ENCODE measurements around the gene BRAP.
"Not testable (repeated sequence)": the region's sequence is repeated elsewhere in the genome, so short reads cannot be mapped to it uniquely, and the experiment has no call there.

The BRAP gene

DNA sequence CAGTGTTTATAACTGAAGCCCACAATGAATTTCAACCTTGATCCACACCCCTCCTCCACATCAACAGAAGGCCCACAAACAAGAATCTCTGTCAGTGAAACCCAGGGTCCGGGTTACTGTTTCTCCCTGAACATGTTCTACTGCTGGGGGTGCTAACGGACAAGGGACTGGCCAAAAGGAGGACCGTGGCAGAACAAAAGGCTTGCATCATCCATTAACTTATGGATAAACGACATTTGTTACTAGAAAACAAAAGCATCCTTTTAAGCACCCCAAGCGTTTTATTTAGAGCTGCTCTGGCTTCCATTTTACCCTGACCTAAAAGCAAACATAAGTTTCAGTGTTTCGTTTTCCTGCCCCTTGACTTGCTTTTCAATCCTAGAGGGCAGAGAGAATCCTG lies 32.2 kb downstream of the BRAP start:
- H3K27ac ChIP-seq: no peak overlapping the region
- no peak for DNase-seq (ENCODE audit: low spot score)
- no peak overlapping the region for H3K4me3 ChIP-seq
- TF ChIP-seq, protein P1, sequence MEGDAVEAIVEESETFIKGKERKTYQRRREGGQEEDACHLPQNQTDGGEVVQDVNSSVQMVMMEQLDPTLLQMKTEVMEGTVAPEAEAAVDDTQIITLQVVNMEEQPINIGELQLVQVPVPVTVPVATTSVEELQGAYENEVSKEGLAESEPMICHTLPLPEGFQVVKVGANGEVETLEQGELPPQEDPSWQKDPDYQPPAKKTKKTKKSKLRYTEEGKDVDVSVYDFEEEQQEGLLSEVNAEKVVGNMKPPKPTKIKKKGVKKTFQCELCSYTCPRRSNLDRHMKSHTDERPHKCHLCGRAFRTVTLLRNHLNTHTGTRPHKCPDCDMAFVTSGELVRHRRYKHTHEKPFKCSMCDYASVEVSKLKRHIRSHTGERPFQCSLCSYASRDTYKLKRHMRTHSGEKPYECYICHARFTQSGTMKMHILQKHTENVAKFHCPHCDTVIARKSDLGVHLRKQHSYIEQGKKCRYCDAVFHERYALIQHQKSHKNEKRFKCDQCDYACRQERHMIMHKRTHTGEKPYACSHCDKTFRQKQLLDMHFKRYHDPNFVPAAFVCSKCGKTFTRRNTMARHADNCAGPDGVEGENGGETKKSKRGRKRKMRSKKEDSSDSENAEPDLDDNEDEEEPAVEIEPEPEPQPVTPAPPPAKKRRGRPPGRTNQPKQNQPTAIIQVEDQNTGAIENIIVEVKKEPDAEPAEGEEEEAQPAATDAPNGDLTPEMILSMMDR (IDR thresholded peaks at IDR 0.05): no peak

DNA sequence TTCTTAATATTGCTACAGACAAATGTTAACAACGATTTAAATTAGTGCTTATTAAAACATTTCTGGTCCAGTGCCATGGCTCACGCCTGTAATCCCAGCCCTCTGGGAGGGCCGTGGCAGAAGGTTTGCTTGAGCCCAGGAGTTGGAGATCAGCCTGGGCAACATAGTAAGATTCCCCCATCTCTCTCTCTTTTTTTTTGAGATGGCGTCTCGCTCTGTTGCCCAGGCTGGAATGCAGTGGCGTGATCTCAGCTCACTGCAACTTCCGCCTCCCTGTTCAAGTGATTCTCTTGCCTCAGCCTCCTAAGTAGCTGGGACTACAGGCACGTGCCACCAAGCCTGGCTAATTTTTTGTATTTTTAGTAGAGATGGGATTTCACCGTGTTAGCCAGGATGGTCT lies 33.2 kb downstream of the BRAP start:
- H3K27ac ChIP-seq; DNase-seq (ENCODE audit: low spot score); H3K4me3 ChIP-seq: not testable (repeated sequence)

DNA sequence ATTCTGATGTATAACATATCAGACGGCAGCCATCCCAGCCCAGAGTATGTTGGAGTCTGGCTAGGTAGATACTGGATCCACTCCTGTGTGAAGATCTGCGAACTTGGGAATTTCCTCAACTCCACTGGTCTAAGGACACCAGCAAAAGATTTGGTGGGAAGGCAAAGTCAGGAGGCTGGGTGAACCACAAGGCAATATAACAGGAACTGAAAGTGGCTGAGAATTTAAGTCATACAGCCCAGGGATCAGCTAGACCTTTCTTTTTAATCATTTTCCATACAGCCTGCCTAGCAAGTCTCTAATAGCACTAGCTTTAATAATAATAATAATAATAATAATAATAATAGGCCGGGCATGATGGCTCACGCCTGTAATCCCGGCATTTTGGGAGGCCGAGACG lies 34.8 kb downstream of the BRAP start:
- Histone ChIP-seq H3K4me3 (no peak overlapping the region), H3K27ac (no peak overlapping the region)
- no peak for DNase-seq (ENCODE audit: low spot score)
- TF ChIP-seq, protein P1 (IDR thresholded peaks at IDR 0.05): no peak

DNA sequence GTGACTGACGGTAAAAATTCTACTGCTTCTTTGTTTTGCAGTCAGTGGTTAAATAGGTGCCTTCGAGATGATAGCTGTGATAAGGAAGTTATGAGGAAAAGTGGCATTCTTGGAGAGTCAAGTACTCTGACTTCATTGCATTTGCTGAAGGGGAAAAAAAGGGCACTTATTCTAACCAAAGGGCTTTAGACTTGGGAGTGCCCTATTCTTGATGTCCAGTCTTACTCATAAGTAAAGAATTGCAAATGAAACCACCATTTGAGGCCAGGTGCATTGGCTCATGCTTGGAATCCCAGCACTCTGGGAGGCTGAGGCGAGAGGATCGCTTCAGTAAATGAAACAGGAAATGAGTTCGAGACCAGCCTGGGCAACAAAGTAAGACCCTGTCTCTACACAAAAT lies 40.3 kb downstream of the BRAP start:
- TF ChIP-seq, protein P1 (IDR thresholded peaks at IDR 0.05): no peak
- no peak overlapping the region for H3K4me3 ChIP-seq
- H3K27ac ChIP-seq: no peak overlapping the region
- no peak for DNase-seq (ENCODE audit: low spot score)

DNA sequence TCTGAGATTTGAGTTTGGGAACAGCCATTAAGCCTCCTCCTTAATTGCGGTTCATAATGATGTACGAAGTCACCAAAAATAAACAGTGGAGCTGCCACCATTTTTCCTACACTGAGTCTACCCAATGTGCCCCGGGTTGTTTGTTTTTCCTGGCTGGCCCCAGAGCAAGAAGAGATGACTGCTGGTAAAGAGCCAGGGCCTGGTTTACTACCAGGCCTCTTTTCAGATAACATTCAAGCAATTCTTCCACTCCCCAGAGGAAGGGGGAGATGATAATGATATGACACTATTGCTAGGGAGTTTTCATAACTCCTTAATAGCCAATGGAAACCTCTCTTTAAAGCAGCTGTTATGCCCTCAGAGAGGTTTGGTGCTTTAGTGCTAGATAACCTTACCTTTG lies 42.3 kb downstream of the BRAP start:
- no peak for DNase-seq (ENCODE audit: low spot score)
- Histone ChIP-seq H3K4me3 (peak overlapping the region; percentile 34), H3K27ac (peak overlapping the region; percentile 46 to 86)
- TF ChIP-seq, protein P1 (IDR thresholded peaks at IDR 0.05): no peak

DNA sequence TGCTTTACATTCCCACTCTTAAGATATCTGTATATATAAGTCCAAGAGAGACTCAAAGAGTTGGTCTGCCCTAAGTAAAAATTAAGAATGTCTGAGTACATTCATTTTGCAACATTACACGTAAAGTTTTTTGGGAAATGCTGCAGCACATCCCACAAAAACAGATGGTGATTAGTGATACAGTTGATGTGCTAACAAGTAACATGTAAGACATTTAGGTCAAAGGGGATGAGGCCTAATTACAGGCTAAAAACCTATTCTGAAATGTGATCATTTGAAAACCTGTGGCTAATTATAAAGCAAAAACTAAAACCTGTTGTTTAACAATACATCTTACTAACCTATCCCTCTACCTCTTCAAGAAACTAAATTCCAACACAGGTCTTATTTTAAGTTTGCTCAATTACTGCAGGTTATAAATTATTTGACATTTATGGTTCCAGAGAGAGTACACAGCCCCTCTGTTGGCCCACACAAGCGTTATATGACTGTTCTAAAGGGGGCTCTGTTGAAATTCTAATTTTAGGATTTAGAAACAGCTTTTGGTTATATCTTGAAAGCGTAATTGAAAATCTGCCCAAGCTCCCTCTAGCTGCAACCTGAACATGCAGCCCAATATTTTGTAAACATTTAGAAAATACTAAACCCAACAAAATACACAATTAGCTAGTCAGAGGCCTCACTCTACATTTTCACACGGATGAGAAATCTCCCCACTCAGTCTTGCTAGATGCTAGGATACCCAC lies 42.9 kb downstream of the BRAP start:
- peak overlapping the region; percentile 46 to 86 for H3K27ac ChIP-seq
- DNase-seq (ENCODE audit: low spot score): no peak

DNA sequence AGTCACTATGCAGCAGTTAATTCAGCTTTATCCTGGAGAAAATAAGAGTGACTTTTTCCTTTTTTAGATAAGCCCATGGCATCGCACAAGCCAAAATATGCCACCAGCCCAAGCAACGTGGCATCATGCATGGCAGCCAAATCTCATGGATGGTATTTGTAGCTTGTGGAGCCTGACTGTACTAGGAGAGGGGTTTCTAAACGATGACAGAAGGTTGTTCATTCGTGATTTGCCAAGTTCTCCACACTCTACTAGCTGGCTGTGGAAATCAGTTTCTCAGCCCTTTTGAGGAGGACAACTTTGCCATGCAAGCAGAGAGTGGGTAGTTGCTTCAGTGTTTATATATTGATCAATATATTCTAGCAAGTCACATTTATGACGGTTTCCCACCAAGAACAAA lies 45.2 kb downstream of the BRAP start:
- H3K4me3 ChIP-seq: no peak overlapping the region
- H3K27ac ChIP-seq: no peak overlapping the region
- DNase-seq (ENCODE audit: low spot score): no peak
- TF ChIP-seq, protein P1 (IDR thresholded peaks at IDR 0.05): no peak

More for the DNA sequence above, 42.9 kb downstream of the BRAP start:
- peak overlapping the region; percentile 34 for H3K4me3 ChIP-seq
- TF ChIP-seq, protein P1 (IDR thresholded peaks at IDR 0.05): no peak
